Psoas muscle (tissue), 8 donors: ENCODE results near the gene TRIM37. TPM values are rescaled to one million over a fixed set of nuclear protein-coding genes. Genes with fewer than 3 reads are reported as not detected.

Experiments used
- ATAC-seq, 4 donors: fragments of 200-7000 bp; cut with Tn5 transposase; one replicate each; pipeline ENCODE4 v1.9.1; 2020; ENCODE audit warnings: moderate library complexity in 3 of 4, mild to moderate bottlenecking in 2 of 4
- DNase-seq, 2 donors: peaks; one replicate each; pipeline ENCODE4 v3.0.0-alpha.2; 2020
- H3K27ac ChIP-seq: fragments of 200-600 bp; one replicate; pipeline ENCODE4 v1.8.0; 2022
- H3K27me3 ChIP-seq, 3 donors: fragments of 200-600 bp in 1 of 3; one replicate each; pipeline versions ENCODE4 v1.6.1 to v1.8.0; 2013 to 2022; ENCODE audit warnings: low read length in 2 of 3, mild to moderate bottlenecking in 2 of 3, moderate library complexity in 1 of 3; ENCODE audit not compliant: insufficient read depth in 3 of 3
- H3K36me3 ChIP-seq, 2 donors: fragments of 200-600 bp in 1 of 2; one replicate each; pipeline versions ENCODE4 v1.6.1 to v1.8.0; 2013 to 2022; ENCODE audit warnings: low read depth in 1 of 2, mild to moderate bottlenecking in 1 of 2, moderate library complexity in 1 of 2; ENCODE audit not compliant: insufficient read depth in 1 of 2
- H3K4me1 ChIP-seq: fragments of 200-600 bp; one replicate; pipeline ENCODE4 v1.8.0; 2022
- H3K4me3 ChIP-seq: fragments of 200-600 bp; one replicate; pipeline ENCODE4 v1.8.0; 2022; ENCODE audit warnings: mild to moderate bottlenecking
- H3K9me3 ChIP-seq: fragments of 200-600 bp; one replicate; pipeline ENCODE4 v1.8.0; 2022
- WGBS, 3 donors: extraction: QIAGEN DNeasy Blood & Tissue Kit; methylation state at CpG; one replicate each; pipeline versions ENCODE4 v1.1.6 to v1.1.7; 2013; 5-methylcytosine and 5-hydroxymethylcytosine counted together
- intact Hi-C, 2 donors: fragments of 100-400 bp; cut with DNase I; formaldehyde crosslinking; loops; one replicate each; pipeline versions ENCODE4 v1.11.0 to v1.14.2; 2022
- polyA plus RNA-seq, 3 donors: library from polyadenylated mRNA; stranded (reverse); fragments of 200-250 nt; gene quantifications; one replicate each; pipeline ENCODE4 v1.2.3, GENCODE V29; 2013
- total RNA-seq, 4 donors: library from RNA; stranded (reverse); fragmentation: NEBNext Ultra II Directional in 2 of 4; extraction: Animal tissue kit (Norgen Biotek cat#: 25700) in 2 of 4; gene quantifications; one replicate each; pipeline versions ENCODE4 v1.2.1 to v1.2.4, GENCODE V29; 2021 to 2023
- TF ChIP-seq, protein P1 (sequence below): fragments of 200-600 bp; IDR thresholded peaks from one replicate; pipeline ENCODE4 v1.8.0; 2022; ENCODE audit warnings: antibody characterized with exemption
- donor health status: healthy with polysubstance abuse.
- donor health status: DM: no; HTN: no; CAD: no; lungs with moderate emphysema.
- donor health status: Bipolar disorder and iron deficiency.
- donor health status: healthy.
- donor health status: DM: yes; HTN: yes; CAD: no.
- donor health status: DM: no; HTN: no; CAD: no.
- donor health status: DM: no; HTN: no; CAD: no.
- donor health status: DM: yes; HTN: yes; CAD: no.

The TRIM37 gene
- total and polyA plus RNA-seq, 7 donors, result 6.8 to 17.6 (median 14.2) TPM

DNA sequence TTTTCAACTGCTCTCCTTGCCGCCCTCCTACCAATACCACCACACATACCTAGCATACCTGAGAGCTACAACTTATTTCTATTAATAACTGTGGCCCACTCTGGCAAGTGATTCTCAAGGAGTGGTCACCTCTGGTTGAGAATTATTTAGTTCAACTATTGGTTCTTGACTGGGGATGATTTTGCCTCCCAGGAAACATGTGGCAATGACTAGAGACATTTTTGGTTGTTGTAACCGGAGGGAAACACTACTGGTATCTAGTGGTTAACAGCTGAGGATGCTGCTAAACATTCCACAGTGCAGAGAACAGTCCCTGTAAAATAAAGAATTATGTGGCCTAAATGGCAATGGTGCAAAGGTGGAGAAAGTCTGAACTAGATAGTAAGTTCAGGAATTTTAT lies 96.7 kb downstream of the TRIM37 start:
- Histone ChIP-seq H3K9me3 (no peaks in the 10 kb centered on the region), H3K4me3 (no peak overlapping the region), H3K4me1 (no peaks in the 10 kb centered on the region), H3K27ac (no peak overlapping the region), H3K36me3 (peaks cover 0 to 53% of the 10 kb centered on the region in 2 donors), H3K27me3 (no peaks in the 10 kb centered on the region)
- ATAC-seq (no peak), DNase-seq (no peak)
- intact Hi-C loops, result no loop called here
- WGBS, 3 donors, result 80 to 91% (median 91%) methylated on average over 2 of the region's 2 CpGs
- TF ChIP-seq, protein P1, sequence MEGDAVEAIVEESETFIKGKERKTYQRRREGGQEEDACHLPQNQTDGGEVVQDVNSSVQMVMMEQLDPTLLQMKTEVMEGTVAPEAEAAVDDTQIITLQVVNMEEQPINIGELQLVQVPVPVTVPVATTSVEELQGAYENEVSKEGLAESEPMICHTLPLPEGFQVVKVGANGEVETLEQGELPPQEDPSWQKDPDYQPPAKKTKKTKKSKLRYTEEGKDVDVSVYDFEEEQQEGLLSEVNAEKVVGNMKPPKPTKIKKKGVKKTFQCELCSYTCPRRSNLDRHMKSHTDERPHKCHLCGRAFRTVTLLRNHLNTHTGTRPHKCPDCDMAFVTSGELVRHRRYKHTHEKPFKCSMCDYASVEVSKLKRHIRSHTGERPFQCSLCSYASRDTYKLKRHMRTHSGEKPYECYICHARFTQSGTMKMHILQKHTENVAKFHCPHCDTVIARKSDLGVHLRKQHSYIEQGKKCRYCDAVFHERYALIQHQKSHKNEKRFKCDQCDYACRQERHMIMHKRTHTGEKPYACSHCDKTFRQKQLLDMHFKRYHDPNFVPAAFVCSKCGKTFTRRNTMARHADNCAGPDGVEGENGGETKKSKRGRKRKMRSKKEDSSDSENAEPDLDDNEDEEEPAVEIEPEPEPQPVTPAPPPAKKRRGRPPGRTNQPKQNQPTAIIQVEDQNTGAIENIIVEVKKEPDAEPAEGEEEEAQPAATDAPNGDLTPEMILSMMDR, result no peak

DNA sequence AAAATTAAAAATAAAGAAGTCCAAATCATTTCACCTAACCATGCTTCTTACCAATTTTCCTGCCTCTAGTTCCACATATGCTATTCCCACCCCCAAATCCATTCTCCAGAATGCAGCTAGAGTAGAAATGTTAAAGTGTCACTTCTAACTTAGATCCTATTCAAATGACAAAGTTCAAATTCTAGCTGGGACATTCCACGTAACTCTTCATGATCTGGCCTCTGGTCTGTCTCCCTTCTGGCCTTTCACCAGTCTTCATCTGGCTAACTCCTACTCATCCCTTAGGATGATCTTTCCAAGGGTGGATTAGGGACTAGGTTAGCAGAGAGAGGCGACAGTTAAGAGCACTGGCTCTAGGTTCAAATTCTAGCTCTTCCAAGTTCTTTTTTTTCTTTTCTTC lies 97.9 kb downstream of the TRIM37 start:
- no peak overlapping the region for H3K4me3 ChIP-seq
- ATAC-seq (no peak), DNase-seq (no peak)
- 88 to 98% (median 92%) methylated on average over 2 of the region's 2 CpGs for WGBS, 3 donors
- no peaks in the 10 kb centered on the region for H3K4me1 ChIP-seq
- intact Hi-C loops, result loop anchor here (5.0 to 10.0 kb wide), 2 partner anchors 294 to 296 kb away; no protein-coding TSS in a partner anchor
- H3K9me3 ChIP-seq, result no peaks in the 10 kb centered on the region
- no peak overlapping the region for H3K27ac ChIP-seq
- TF ChIP-seq, protein P1, result no peak
- peaks cover 0 to 53% of the 10 kb centered on the region in 2 donors for H3K36me3 ChIP-seq
- H3K27me3 ChIP-seq, result no peaks in the 10 kb centered on the region

DNA sequence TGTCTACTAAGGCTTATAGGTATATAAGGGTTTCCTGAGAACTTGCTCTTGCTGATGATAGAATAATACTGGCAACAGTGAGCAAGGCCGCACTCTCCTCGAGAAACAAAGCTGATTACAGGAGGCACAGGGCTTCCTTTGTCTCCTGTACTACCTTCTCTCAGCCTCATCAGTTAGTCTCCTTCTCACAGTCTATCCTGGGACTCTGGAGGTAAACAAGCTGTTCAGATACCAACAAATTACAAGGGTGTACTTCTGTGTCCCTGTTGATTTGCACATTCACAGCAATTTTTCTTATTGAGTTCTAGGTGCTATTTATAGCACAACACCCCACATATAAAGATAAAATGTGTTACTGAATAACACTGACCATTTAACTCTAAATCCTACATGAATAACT lies 98.7 kb downstream of the TRIM37 start:
- intact Hi-C loops, result loop anchor here (5.0 to 10.0 kb wide), 2 partner anchors 293 to 296 kb away; no protein-coding TSS in a partner anchor
- H3K36me3 ChIP-seq, result peaks cover 0 to 53% of the 10 kb centered on the region in 2 donors
- TF ChIP-seq, protein P1, result no peak
- DNase-seq (no peak), ATAC-seq (no peak)
- H3K9me3 ChIP-seq, result no peaks in the 10 kb centered on the region
- H3K27ac ChIP-seq, result no peak overlapping the region
- WGBS, 3 donors, result 85 to 92% (median 88%) methylated on average over 2 of the region's 2 CpGs
- H3K4me3 ChIP-seq, result no peak overlapping the region
- no peaks in the 10 kb centered on the region for H3K4me1 ChIP-seq
- H3K27me3 ChIP-seq, result no peaks in the 10 kb centered on the region

DNA sequence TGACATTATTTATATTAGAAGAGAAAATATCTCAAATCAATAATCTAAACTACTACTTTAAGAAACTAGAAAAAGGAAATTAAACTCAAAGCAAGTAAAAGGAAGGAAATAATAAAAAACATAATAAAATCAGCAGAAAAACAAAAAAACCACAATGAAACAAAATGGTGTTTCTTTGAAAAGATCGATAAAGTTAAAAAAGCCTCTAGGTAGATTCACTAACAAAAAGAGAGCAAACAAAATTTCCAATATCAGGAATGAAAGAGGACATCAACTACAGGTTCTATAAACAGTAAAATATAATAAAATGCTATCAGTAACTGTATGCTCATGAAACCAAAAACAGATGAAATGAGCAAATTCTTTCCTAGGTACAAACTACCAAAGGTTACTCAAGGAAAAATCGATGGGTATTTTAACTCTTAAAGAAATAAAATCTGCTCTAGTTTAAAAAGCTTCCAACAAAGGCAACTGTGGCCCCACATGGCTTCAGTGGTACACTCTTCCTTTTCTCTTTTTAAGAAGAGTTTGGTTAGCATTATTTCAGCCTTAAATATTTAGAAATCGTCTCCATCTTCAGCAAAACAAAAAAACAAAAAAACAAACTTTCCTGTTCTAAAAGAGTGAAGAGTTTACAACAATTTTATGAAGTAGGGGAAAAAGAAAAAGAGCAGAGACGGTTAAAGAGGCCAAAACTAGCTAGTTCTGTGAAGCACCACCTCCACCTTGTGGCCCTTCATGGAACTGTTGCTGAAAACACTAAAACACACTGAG lies 102.2 kb downstream of the TRIM37 start:
- Histone ChIP-seq H3K4me3 (no peak overlapping the region), H3K27ac (no peak overlapping the region), H3K4me1 (no peaks in the 10 kb centered on the region), H3K36me3 (peaks cover 0 to 32% of the 10 kb centered on the region in 2 donors), H3K9me3 (no peaks in the 10 kb centered on the region), H3K27me3 (no peaks in the 10 kb centered on the region)
- WGBS, 3 donors, result 21 to 27% (median 22%) methylated on average over 4 of the region's 4 CpGs
- DNase-seq (peak in 1 of 2 donors; percentile 24), ATAC-seq (peak; percentile 70 to 92 (median 75))
- intact Hi-C loops, result loop anchor here (2.0 to 10.0 kb wide), 3 partner anchors 290 to 486 kb away; no protein-coding TSS in a partner anchor
- TF ChIP-seq, protein P1, result peak; percentile 95
